Stimulated activated naive B cell treated with anti-CD40 and anti-IgM and Interleukin-4, amounts not matched to agents 10 μg/mL and 1 μg/mL and 100 μg/mL, for 72 hours (primary cell): ENCODE measurements around the gene SERTAD1.
"Not testable (repeated sequence)": the region's sequence is repeated elsewhere in the genome, so short reads cannot be mapped to it uniquely, and the experiment has no call there.

Experiments
- ATAC-seq, 2 donors: fragments of 150-1000 bp; cut with Tn5 transposase; replicated peaks; 2 replicates each; pipeline ENCODE4 v1.10.0; 2021; ENCODE audit warnings: moderate library complexity in 1 of 2
- DNase-seq: peaks from one replicate; pipeline ENCODE4 v3.0.0; 2021
- H3K27ac Mint-ChIP-seq: one replicate; pipeline ENCODE4 v1.8.0; 2022; ENCODE audit warnings: mild to moderate bottlenecking, mixed read lengths
- H3K27me3 Mint-ChIP-seq, 2 donors: one replicate each; pipeline ENCODE4 v1.8.0; 2022; ENCODE audit warnings: mixed read lengths in 2 of 2
- H3K36me3 Mint-ChIP-seq, 2 donors: one replicate each; pipeline ENCODE4 v1.8.0; 2022; ENCODE audit warnings: mixed read lengths in 2 of 2, mild to moderate bottlenecking in 1 of 2
- H3K4me1 Mint-ChIP-seq, 2 donors: one replicate each; pipeline ENCODE4 v1.8.0; 2022; ENCODE audit warnings: mixed read lengths in 2 of 2, mild to moderate bottlenecking in 1 of 2
- H3K4me3 Mint-ChIP-seq, 2 donors: one replicate each; pipeline ENCODE4 v1.8.0; 2022; ENCODE audit warnings: mild to moderate bottlenecking in 2 of 2, mixed read lengths in 2 of 2, moderate library complexity in 1 of 2
- H3K9me3 Mint-ChIP-seq, 2 donors: one replicate each; pipeline ENCODE4 v1.8.0; 2022; ENCODE audit warnings: mixed read lengths in 2 of 2, mild to moderate bottlenecking in 1 of 2

The SERTAD1 gene

GRCh38 chr19:40460185-40460584, 34.4 kb upstream of the SERTAD1 start:
- Mint-ChIP-seq H3K27me3 (no peaks in the 10 kb centered on the region), H3K9me3 (no peaks in the 10 kb centered on the region), H3K4me1 (peaks cover 15 to 24% of the 10 kb centered on the region in 2 donors), H3K36me3 (peaks cover 0 to 2% of the 10 kb centered on the region in 2 donors), H3K27ac (no peak overlapping the region), H3K4me3 (no peak overlapping the region)
- DNase-seq (no peak), ATAC-seq (no peak)

- H3K4me3 Mint-ChIP-seq = no peak overlapping the region
- no peak overlapping the region for H3K27ac Mint-ChIP-seq
- H3K4me1 Mint-ChIP-seq = peaks cover 10 to 13% of the 10 kb centered on the region in 2 donors
Observed at GRCh38 chr19:40458597-40458974, 32.8 kb upstream of the SERTAD1 start.

GRCh38 chr19:40457953-40458596, 32.3 kb upstream of the SERTAD1 start:
- H3K4me3 Mint-ChIP-seq = no peak overlapping the region
- no peaks in the 10 kb centered on the region for H3K27me3 Mint-ChIP-seq
- H3K4me1 Mint-ChIP-seq = peaks cover 9 to 13% of the 10 kb centered on the region in 2 donors
- DNase-seq (no peak), ATAC-seq (no peak)
- H3K36me3 Mint-ChIP-seq = peaks cover 0 to 2% of the 10 kb centered on the region in 2 donors
- no peaks in the 10 kb centered on the region for H3K9me3 Mint-ChIP-seq
- H3K27ac Mint-ChIP-seq = no peak overlapping the region

More at GRCh38 chr19:40458597-40458974, 32.8 kb upstream of the SERTAD1 start:
- ATAC-seq (no peak), DNase-seq (no peak)
- H3K9me3 Mint-ChIP-seq = no peaks in the 10 kb centered on the region
- H3K36me3 Mint-ChIP-seq = peaks cover 0 to 2% of the 10 kb centered on the region in 2 donors
- H3K27me3 Mint-ChIP-seq = no peaks in the 10 kb centered on the region

GRCh38 chr19:40457048-40457447, 31.3 kb upstream of the SERTAD1 start:
- Mint-ChIP-seq H3K9me3 (no peaks in the 10 kb centered on the region), H3K4me1 (peaks cover 9 to 13% of the 10 kb centered on the region in 2 donors), H3K27ac (no peak overlapping the region), H3K27me3 (no peaks in the 10 kb centered on the region), H3K4me3 (no peak overlapping the region), H3K36me3 (peaks cover 0 to 2% of the 10 kb centered on the region in 2 donors)
- DNase-seq (no peak), ATAC-seq (no peak)

- not testable (repeated sequence) for H3K4me1 Mint-ChIP-seq, H3K27ac Mint-ChIP-seq, DNase-seq, H3K36me3 Mint-ChIP-seq, H3K27me3 Mint-ChIP-seq, H3K4me3 Mint-ChIP-seq, H3K9me3 Mint-ChIP-seq, ATAC-seq
Observed at GRCh38 chr19:40453943-40454342, 28.2 kb upstream of the SERTAD1 start.

DNA sequence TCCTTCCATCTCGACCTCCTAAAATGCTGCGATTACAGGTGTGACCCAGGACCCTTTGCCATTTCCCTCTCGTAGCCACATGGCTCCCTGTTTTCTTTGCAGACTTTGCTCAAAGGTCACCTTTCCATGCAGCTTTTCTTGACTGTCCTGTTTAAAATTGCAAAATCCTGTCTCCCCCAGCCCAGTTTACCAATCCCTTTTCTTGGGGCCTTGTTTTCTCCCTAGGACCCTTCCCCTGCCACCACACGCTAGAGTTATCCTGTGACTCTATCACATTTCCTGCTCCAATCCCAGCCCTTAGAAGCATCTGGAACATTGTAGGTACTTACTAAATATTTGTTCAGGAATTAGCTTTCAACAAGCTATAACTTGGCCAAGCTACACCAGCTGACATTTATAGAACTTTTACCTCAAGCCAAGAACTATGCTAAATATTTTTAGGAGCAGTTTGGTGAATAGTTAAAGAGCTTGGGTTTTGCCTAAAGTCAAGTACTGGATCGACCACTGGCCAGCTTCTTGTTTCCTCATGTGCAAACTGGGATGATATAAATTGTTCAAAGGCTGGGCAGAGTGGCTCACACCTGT, 27.5 kb upstream of the SERTAD1 start:
- H3K4me3 Mint-ChIP-seq = no peak overlapping the region
- peaks cover 4 to 5% of the 10 kb centered on the region in 2 donors for H3K36me3 Mint-ChIP-seq
- no peaks in the 10 kb centered on the region for H3K4me1 Mint-ChIP-seq
- H3K9me3 Mint-ChIP-seq = no peaks in the 10 kb centered on the region
- ATAC-seq = no peak
- H3K27ac Mint-ChIP-seq = no peak overlapping the region
- no peak for DNase-seq
- H3K27me3 Mint-ChIP-seq = no peaks in the 10 kb centered on the region

- no peak for DNase-seq
- Mint-ChIP-seq H3K4me1 (no peaks in the 10 kb centered on the region), H3K4me3 (no peak overlapping the region), H3K27ac (peak overlapping the region; percentile 6), H3K9me3 (no peaks in the 10 kb centered on the region), H3K36me3 (peaks cover 4 to 5% of the 10 kb centered on the region in 2 donors), H3K27me3 (no peaks in the 10 kb centered on the region)
- ATAC-seq = no peak
Observed at GRCh38 chr19:40452016-40452415, 26.2 kb upstream of the SERTAD1 start.

GRCh38 chr19:40450664-40451063, 24.9 kb upstream of the SERTAD1 start:
- H3K36me3 Mint-ChIP-seq = peaks cover 4 to 5% of the 10 kb centered on the region in 2 donors
- H3K9me3 Mint-ChIP-seq = no peaks in the 10 kb centered on the region
- H3K27me3 Mint-ChIP-seq = no peaks in the 10 kb centered on the region
- ATAC-seq = no peak
- no peak for DNase-seq
- no peak overlapping the region for H3K4me3 Mint-ChIP-seq
- H3K4me1 Mint-ChIP-seq = no peaks in the 10 kb centered on the region
- H3K27ac Mint-ChIP-seq = no peak overlapping the region

DNA sequence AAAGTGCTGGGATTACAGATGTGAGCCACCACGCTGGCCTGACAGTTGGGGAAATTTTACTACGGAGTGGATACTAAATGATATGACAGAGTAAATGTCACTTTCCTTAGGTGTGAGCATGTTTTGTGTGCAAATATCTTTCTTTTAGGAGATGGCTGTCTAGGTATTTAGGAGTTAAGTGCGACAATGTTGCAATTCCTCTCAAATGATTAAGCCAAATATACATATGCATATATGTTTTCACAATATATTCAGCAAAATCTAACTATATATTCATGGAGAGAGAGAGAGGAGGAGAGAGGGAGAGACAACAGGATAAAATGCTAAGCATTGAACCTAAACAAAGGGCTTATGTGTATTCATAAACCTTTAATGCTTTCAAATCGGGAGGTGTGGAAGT, 23.7 kb upstream of the SERTAD1 start:
- no peaks in the 10 kb centered on the region for H3K27me3 Mint-ChIP-seq
- ATAC-seq (no peak), DNase-seq (no peak)
- H3K4me3 Mint-ChIP-seq = no peak overlapping the region
- H3K9me3 Mint-ChIP-seq = no peaks in the 10 kb centered on the region
- H3K27ac Mint-ChIP-seq = no peak overlapping the region
- H3K36me3 Mint-ChIP-seq = peaks cover 4 to 5% of the 10 kb centered on the region in 2 donors
- peaks cover 0 to 3% of the 10 kb centered on the region in 2 donors for H3K4me1 Mint-ChIP-seq

GRCh38 chr19:40446263-40446784, 20.5 kb upstream of the SERTAD1 start:
- Mint-ChIP-seq H3K36me3 (peaks cover 13 to 17% of the 10 kb centered on the region in 2 donors), H3K4me3 (peak overlapping the region in 1 of 2 donors; percentile 47), H3K27ac (no peak overlapping the region), H3K4me1 (peaks cover 8 to 12% of the 10 kb centered on the region in 2 donors), H3K27me3 (no peaks in the 10 kb centered on the region), H3K9me3 (no peaks in the 10 kb centered on the region)
- ATAC-seq (no peak), DNase-seq (no peak)

DNA sequence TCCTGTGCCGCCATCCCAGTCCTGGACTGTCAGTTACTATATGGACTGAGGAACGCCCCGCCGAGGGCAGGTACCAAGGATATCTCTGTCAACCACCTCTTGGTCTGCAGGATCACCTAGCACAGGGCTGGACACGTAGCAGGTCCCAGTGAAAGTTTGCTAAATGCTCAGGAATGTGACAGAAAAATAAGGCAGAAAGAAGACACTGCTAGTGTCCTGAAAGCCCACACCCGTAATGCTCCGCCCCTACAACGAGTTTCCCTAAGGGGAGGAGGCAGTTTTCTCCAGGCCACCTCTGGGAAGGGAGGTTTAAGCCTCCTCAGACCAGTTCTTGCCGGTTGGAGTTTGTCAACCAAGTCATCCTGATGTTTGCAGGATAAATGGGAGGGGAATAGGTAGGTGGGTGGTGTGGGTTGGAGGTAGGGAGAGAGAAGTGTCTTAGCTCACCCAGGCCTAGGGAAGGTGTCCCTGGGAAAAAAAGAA, 20.0 kb upstream of the SERTAD1 start:
- Mint-ChIP-seq H3K4me1 (peaks cover 8 to 12% of the 10 kb centered on the region in 2 donors), H3K9me3 (no peaks in the 10 kb centered on the region), H3K27ac (peak overlapping the region; percentile 47), H3K27me3 (no peaks in the 10 kb centered on the region), H3K4me3 (peak overlapping the region; percentile 22 to 70), H3K36me3 (peaks cover 14 to 22% of the 10 kb centered on the region in 2 donors)
- ATAC-seq (no peak), DNase-seq (no peak)

DNA sequence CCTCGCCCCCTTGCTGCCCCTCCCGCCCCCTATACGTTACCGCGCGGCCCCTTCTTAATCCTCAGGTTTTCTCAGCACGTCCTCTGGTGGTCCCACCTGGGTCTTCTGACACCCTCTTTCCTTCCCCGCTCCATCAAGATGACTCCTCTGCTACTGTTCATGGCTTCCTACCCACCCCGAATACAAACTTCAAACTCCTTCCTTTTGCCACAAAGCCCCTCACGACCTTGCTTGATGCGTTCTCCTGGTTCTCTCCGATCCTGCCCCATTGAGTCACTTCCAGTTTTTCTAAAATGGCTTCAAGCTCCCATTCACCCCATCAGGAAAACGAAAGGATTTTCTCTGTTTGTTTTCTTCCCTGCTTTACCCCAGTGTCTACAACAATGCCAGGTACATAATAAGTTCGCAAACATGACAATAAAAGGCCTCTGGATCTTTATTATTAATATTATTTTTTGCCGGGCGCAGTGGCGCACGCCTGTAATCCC, 19.1 kb upstream of the SERTAD1 start:
- Mint-ChIP-seq H3K9me3 (no peaks in the 10 kb centered on the region), H3K4me3 (peak overlapping the region; percentile 95 to 100)
- ATAC-seq = no peak

GRCh38 chr19:40444000-40444824, 18.4 kb upstream of the SERTAD1 start, which contains the start of gene SERTAD3:
Gene SERTAD3 (minus strand): TSS chr19:40444335. CDS start chr19:40442080, 2,255 bp downstream.
- ATAC-seq (peak; percentile 72 to 80), DNase-seq (peak; percentile 97)
- Mint-ChIP-seq H3K4me3 (peak within 1 kb of the TSS; percentile 95 to 100), H3K27ac (peak within 1 kb of the TSS; percentile 99), H3K36me3 (peaks cover 16 to 30% of the 10 kb centered on the region in 2 donors), H3K27me3 (no peaks in the 10 kb centered on the region), H3K4me1 (peaks cover 12 to 24% of the 10 kb centered on the region in 2 donors), H3K9me3 (no peaks in the 10 kb centered on the region)

More for the DNA sequence above, 19.1 kb upstream of the SERTAD1 start:
- peaks cover 8 to 17% of the 10 kb centered on the region in 2 donors for H3K4me1 Mint-ChIP-seq
- DNase-seq = no peak
- H3K36me3 Mint-ChIP-seq = peaks cover 11 to 29% of the 10 kb centered on the region in 2 donors
- H3K27me3 Mint-ChIP-seq = no peaks in the 10 kb centered on the region
- H3K27ac Mint-ChIP-seq = peak overlapping the region; percentile 99
